HepG2 (cell line): Measurements from ENCODE around the gene ZBTB44. TPM values are rescaled to one million over a fixed set of nuclear protein-coding genes. Genes with fewer than 3 reads are reported as not detected.

Source experiments
- ATAC-seq: fragments of 200-7000 bp; cut with Tn5 transposase; 3 replicates; pipeline ENCODE4 v1.9.1; 2020; ENCODE audit warnings: mild to moderate bottlenecking, moderate library complexity
- BruUV-seq: library from RNA; stranded (reverse); fragments of 400-500 nt; replicated peaks from 2 replicates; lab custom pipeline; 2021; lab: Mats Ljungman, UMichigan
- CTCF ChIA-PET: fragments of 300-600 bp; formaldehyde crosslinking; extraction: SDS; loops from one replicate; lab custom pipeline; 2021; ENCODE audit warnings: low total read pairs, inconsistent platforms, low intra/inter-chr PET ratio; lab: Yijun Ruan, JAX
- POLR2A ChIA-PET: fragments of 350-600 bp; sonication (Branson Sonifier 250); formaldehyde crosslinking; loops from one replicate; lab custom pipeline; 2020; ENCODE audit warnings: antibody characterized with exemption, inconsistent platforms; lab: Yijun Ruan, JAX
- DNase-seq: peaks from one replicate; pipeline ENCODE4 v3.0.0-alpha.2; 2015; ENCODE audit warnings: low spot score
- FAIRE-seq: peaks from 3 replicates; lab custom pipeline; 2011; peaks lifted over from hg19 to GRCh38; lab: Jason Lieb, UNC
- H2AFZ ChIP-seq: one replicate; pipeline ENCODE4 v1.6.1; 2011; ENCODE audit warnings: low read length, inconsistent platforms
- H3K27ac ChIP-seq: fragments of 300-600 bp; 3 replicates; pipeline ENCODE4 v1.8.0; 2011; ENCODE audit warnings: mixed run types, mild to moderate bottlenecking, mixed read lengths, low read length, inconsistent platforms; ENCODE audit not compliant: insufficient read depth; ENCODE audit errors: extremely low read length
- H3K27me3 ChIP-seq, 2 experiments: fragments of 200-600 bp in 1 of 2; 2 replicates in 1 of 2; 3 replicates in 1 of 2; pipeline versions ENCODE4 v1.6.0 to v1.8.0; 2011; ENCODE audit warnings: low read length in 2 of 2, mild to moderate bottlenecking in 2 of 2, moderate library complexity in 2 of 2, inconsistent platforms in 1 of 2; ENCODE audit not compliant: insufficient read depth in 2 of 2, control insufficient read depth in 1 of 2
- H3K36me3 ChIP-seq, 2 experiments: fragments of 200-600 bp in 1 of 2; replicated peaks in 1 of 2; 2 replicates in 1 of 2; 3 replicates in 1 of 2; pipeline versions ENCODE4 v1.5.1 to v1.8.0; 2011; ENCODE audit warnings: low read length in 2 of 2, inconsistent platforms in 1 of 2; ENCODE audit not compliant: insufficient read depth in 2 of 2, control insufficient read depth in 1 of 2
- H3K4me1 ChIP-seq: 2 replicates; pipeline ENCODE4 v1.5.1; 2012; ENCODE audit warnings: low read length, inconsistent platforms; ENCODE audit not compliant: insufficient read depth
- H3K4me2 ChIP-seq: 2 replicates; pipeline ENCODE4 v1.6.0; 2011; ENCODE audit warnings: low read depth, low read length, inconsistent platforms
- H3K4me3 ChIP-seq, 3 experiments: fragments of 200-600 bp in 1 of 3; sonication (generic), shearing (Covaris generic) in 1 of 3; replicated peaks in 1 of 3; 2 replicates each; pipeline ENCODE4 v1.5.1; 2011 to 2016; ENCODE audit warnings: low read length in 3 of 3, inconsistent platforms in 2 of 3, low read depth in 2 of 3, mild to moderate bottlenecking in 2 of 3, control low read depth in 1 of 3, mixed read lengths in 1 of 3; ENCODE audit not compliant: insufficient read depth in 1 of 3
- H3K79me2 ChIP-seq: one replicate; pipeline ENCODE4 v1.6.1; 2011; ENCODE audit warnings: low read length, inconsistent platforms; ENCODE audit not compliant: insufficient read depth
- H3K9ac ChIP-seq: 2 replicates; pipeline ENCODE4 v1.6.0; 2011; ENCODE audit warnings: mild to moderate bottlenecking, low read depth, low read length, inconsistent platforms; ENCODE audit not compliant: insufficient read depth
- H3K9me3 ChIP-seq: 2 replicates; pipeline ENCODE4 v1.5.1; 2012; ENCODE audit warnings: mild to moderate bottlenecking, low read length
- H4K20me1 ChIP-seq: 2 replicates; pipeline ENCODE4 v1.6.0; 2011; ENCODE audit warnings: inconsistent platforms, mild to moderate bottlenecking, low read length, moderate library complexity; ENCODE audit not compliant: insufficient read depth
- KDM3A ChIP-seq: IDR thresholded peaks from 2 replicates; pipeline ENCODE4 v1.6.1; 2018; ENCODE audit warnings: low read depth, missing compliant biosample characterization
- SALL1 ChIP-seq: sonication (generic); formaldehyde crosslinking; IDR thresholded peaks from 2 replicates; pipeline ENCODE4 v1.8.0; 2022; ENCODE audit warnings: mild to moderate bottlenecking, missing genetic modification reagents
- SRY ChIP-seq: sonication (generic); formaldehyde crosslinking; IDR thresholded peaks from 2 replicates; pipeline ENCODE4 v1.8.0; 2022; ENCODE audit warnings: mild to moderate bottlenecking, missing genetic modification reagents
- ZNF549 ChIP-seq: sonication (generic); formaldehyde crosslinking; IDR thresholded peaks from 2 replicates; pipeline ENCODE4 v1.5.0; 2020; ENCODE audit warnings: missing genetic modification reagents
- ZNF687 ChIP-seq: sonication (generic); formaldehyde crosslinking; IDR thresholded peaks from 2 replicates; pipeline ENCODE4 v1.5.1; 2020; ENCODE audit warnings: mild to moderate bottlenecking, missing genetic modification reagents, moderate library complexity
- ZNF768 ChIP-seq: sonication (generic); formaldehyde crosslinking; IDR thresholded peaks from 2 replicates; pipeline ENCODE4 v1.4.0; 2020; ENCODE audit warnings: missing genetic modification reagents
- ZNF781 ChIP-seq: sonication (generic); formaldehyde crosslinking; IDR thresholded peaks from 2 replicates; pipeline ENCODE4 v1.5.1; 2020; ENCODE audit warnings: borderline replicate concordance, mild to moderate bottlenecking, missing genetic modification reagents; ENCODE audit errors: not compliant biosample characterization
- WGBS: methylation state at CpG from one replicate; pipeline ENCODE4 v1.1.6; 2017; ENCODE audit warnings: low lambda C conversion rate; 5-methylcytosine and 5-hydroxymethylcytosine counted together
- in situ Hi-C: cut with HindIII; loops from 2 replicates; pipeline ENCODE4 v1.10.0; 2017; ENCODE audit warnings: low pct_unique_long_range_greater_than_20kb; ENCODE audit not compliant: extremely low pct_ligation_motif_present
- intact Hi-C: fragments of 100-400 bp; cut with micrococcal nuclease; formaldehyde crosslinking; loops from one replicate; pipeline ENCODE4 v1.10.0; 2022; ENCODE audit not compliant: unreplicated experiment
- polyA plus RNA-seq, 8 experiments: library from polyadenylated mRNA; depleted of rRNA in 3 of 8; stranded (reverse) in 7 of 8; unstranded in 1 of 8; fragments of >200 nt; fragmentation: Illumina TruSeq in 4 of 8; extraction: Trizol in 4 of 8; gene quantifications; 2 replicates each; pipeline versions ENCODE4 v1.2.1 to v1.2.3, GENCODE V29; 2011 to 2016; ENCODE audit warnings: low read depth in 4 of 8, missing spikeins in 1 of 8, mixed read lengths in 1 of 8; ENCODE audit not compliant: insufficient read depth in 1 of 8
- total RNA-seq, 5 experiments: library from RNA; depleted of rRNA; stranded (reverse); fragments of >200 nt; fragmentation: Illumina TruSeq; extraction: Trizol; gene quantifications; 2 replicates each; pipeline ENCODE4 v1.2.3, GENCODE V29; 2016; ENCODE audit warnings: low read depth in 1 of 5
- TF ChIP-seq, protein P1 (sequence below): sonication (generic); formaldehyde crosslinking; IDR thresholded peaks from 2 replicates; pipeline ENCODE4 v1.5.0; 2020; ENCODE audit warnings: missing genetic modification reagents, mild to moderate bottlenecking, borderline replicate concordance
- TF ChIP-seq, protein P2 (sequence below): fragments of 450-650 bp; IDR thresholded peaks from 2 replicates; pipeline ENCODE4 v1.6.1; 2016

The ZBTB44 gene
- total and polyA plus RNA-seq, 2 of the 13 experiments (the other 11 are each of a cell fraction or from before 2014, with no cell fraction given) = 22.8 to 23.6 TPM

DNA sequence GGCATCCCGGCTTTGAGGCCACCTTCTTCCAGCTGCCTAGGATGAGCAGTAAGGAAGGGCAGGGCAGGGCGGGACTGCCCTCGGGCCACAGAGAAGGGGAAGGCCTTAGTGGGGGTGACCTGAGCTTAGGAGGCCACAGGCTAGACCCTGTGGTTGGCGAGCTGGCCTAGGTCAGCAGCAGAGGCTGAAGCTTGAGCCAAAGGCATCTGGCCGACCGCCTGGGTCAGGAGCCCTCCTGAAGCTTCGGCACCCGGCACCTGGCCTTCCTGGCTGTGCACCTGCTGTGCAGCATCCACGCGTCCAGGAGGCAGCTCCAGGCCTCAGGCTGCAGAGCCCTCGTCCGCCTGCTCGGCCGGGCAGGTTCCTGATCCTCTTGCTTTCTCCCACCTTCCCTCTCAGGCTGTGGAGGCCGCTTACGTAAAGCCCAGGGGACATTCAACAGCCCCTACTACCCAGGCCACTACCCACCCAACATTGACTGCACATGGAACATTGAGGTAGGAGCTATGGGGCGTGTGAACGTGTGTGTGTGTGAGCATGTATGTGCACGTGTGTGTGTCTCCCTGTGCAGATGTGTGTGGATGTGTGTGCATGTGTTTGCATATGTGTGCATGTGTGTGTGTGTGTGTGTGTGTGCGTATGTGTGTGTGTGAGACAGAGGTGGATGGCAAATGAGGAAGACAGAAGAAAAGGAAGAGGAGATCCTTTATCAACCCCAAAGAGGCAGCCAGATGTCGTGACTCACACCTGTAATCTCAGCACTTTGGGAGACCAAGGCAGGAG is 120.3 kb downstream of the ZBTB44 start:
- intact Hi-C loops = no loop called here
- no TSS peak for BruUV-seq
- 90% methylated on average over 14 of the region's 21 CpGs for WGBS
- Histone ChIP-seq H3K4me1 (peaks cover 43% of the 10 kb centered on the region), H2AFZ (no peak overlapping the region), H3K79me2 (no peaks in the 10 kb centered on the region), H3K4me3 (no peak overlapping the region), H3K27me3 (no peaks in the 10 kb centered on the region), H3K36me3 (no peaks in the 10 kb centered on the region), H3K27ac (no peak overlapping the region), H3K9me3 (no peaks in the 10 kb centered on the region), H4K20me1 (no peaks in the 10 kb centered on the region), H3K9ac (no peak overlapping the region), H3K4me2 (no peak overlapping the region)
- in situ Hi-C loops = no loop called here
- DNase-seq (no peak), ATAC-seq (no peak), FAIRE-seq (no peak)
- CTCF ChIA-PET = no interaction called here
- TF ChIP-seq SRY (CRISPR knock-in tag) (no peak), ZNF768 (CRISPR knock-in tag) (peak; percentile 15; the same call in 1 of the 2 replicates), KDM3A (CRISPR knock-in tag) (no peak), ZNF687 (peak; percentile 28; the same call in 1 of the 2 replicates), ZNF781 (no peak), SALL1 (CRISPR knock-in tag) (no peak), ZNF549 (no peak)
- TF ChIP-seq, protein P1, sequence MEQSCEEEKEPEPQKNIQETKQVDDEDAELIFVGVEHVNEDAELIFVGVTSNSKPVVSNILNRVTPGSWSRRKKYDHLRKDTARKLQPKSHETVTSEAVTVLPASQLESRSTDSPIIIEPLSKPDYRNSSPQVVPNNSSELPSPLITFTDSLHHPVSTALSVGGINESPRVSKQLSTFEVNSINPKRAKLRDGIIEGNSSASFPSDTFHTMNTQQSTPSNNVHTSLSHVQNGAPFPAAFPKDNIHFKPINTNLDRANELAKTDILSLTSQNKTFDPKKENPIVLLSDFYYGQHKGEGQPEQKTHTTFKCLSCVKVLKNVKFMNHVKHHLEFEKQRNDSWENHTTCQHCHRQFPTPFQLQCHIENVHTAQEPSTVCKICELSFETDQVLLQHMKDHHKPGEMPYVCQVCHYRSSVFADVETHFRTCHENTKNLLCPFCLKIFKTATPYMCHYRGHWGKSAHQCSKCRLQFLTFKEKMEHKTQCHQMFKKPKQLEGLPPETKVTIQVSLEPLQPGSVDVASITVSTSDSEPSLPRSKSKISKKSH = 0 out of 2 replicates have a peak, but pooled peaks have one; percentile 40
- TF ChIP-seq, protein P2, sequence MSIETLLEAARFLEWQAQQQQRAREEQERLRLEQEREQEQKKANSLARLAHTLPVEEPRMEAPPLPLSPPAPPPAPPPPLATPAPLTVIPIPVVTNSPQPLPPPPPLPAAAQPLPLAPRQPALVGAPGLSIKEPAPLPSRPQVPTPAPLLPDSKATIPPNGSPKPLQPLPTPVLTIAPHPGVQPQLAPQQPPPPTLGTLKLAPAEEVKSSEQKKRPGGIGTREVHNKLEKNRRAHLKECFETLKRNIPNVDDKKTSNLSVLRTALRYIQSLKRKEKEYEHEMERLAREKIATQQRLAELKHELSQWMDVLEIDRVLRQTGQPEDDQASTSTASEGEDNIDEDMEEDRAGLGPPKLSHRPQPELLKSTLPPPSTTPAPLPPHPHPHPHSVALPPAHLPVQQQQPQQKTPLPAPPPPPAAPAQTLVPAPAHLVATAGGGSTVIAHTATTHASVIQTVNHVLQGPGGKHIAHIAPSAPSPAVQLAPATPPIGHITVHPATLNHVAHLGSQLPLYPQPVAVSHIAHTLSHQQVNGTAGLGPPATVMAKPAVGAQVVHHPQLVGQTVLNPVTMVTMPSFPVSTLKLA = peak; percentile 36; the same call in 1 of the 2 replicates
- POLR2A ChIA-PET = interaction anchor here (0.8 kb wide), 1 partner anchor 13 kb away, joined by 3 read pairs; no protein-coding TSS in a partner anchor
